Measurements from ENCODE around the gene SRRM3.

DNA sequence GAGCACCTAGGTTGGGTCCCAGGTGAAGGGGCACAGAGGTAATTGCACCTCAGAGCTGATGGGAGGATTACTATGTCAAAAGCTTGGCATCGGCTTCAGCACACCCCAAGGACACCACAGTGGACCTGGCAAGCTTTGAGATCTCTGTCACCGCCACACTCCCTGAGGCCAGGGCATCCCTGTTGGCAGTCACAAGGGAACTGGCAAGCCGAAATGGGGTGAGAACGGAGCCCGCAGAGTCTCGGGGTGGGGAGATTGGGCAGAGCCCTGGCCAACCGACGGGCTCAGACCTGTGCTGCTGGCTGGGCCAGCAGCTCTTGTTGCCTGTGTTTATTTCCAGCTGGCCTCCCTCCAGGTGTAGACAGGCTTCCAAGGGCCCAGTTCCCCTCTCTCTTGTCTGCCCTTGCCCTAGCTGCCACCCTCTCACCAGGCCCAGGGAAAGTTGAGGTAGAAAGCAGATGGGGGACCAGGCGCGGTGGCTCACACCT lies 103.2 kb downstream of the SRRM3 start:
- no peak for TF ChIP-seq POLR2A (IDR thresholded peaks at IDR 0.05)
- TF ChIP-seq, protein P1, sequence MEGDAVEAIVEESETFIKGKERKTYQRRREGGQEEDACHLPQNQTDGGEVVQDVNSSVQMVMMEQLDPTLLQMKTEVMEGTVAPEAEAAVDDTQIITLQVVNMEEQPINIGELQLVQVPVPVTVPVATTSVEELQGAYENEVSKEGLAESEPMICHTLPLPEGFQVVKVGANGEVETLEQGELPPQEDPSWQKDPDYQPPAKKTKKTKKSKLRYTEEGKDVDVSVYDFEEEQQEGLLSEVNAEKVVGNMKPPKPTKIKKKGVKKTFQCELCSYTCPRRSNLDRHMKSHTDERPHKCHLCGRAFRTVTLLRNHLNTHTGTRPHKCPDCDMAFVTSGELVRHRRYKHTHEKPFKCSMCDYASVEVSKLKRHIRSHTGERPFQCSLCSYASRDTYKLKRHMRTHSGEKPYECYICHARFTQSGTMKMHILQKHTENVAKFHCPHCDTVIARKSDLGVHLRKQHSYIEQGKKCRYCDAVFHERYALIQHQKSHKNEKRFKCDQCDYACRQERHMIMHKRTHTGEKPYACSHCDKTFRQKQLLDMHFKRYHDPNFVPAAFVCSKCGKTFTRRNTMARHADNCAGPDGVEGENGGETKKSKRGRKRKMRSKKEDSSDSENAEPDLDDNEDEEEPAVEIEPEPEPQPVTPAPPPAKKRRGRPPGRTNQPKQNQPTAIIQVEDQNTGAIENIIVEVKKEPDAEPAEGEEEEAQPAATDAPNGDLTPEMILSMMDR (IDR thresholded peaks at IDR 0.05 in 8 of 11, conservative IDR thresholded peaks at IDR 0.05 in 3 of 11): no peak
